ENCODE measurements around the gene SEC63.

The SEC63 gene

GRCh38 chr6:107853230-107853629 lies 104.8 kb downstream of the SEC63 start:
- no peak for DNase-seq

GRCh38 chr6:107849325-107849724 lies 108.7 kb downstream of the SEC63 start:
- DNase-seq: no peak

- DNase-seq: peak; percentile 71
Observed at GRCh38 chr6:107847844-107848802, 109.9 kb downstream of the SEC63 start.

- DNase-seq: no peak
Observed at GRCh38 chr6:107846262-107846795, 111.7 kb downstream of the SEC63 start.

GRCh38 chr6:107845777-107846176 lies 112.2 kb downstream of the SEC63 start:
- no peak for DNase-seq

GRCh38 chr6:107843400-107843799 lies 114.6 kb downstream of the SEC63 start:
- no peak for DNase-seq

GRCh38 chr6:107841275-107841670 lies 116.7 kb downstream of the SEC63 start:
- DNase-seq: no peak

GRCh38 chr6:107840636-107841274 lies 117.3 kb downstream of the SEC63 start:
- DNase-seq: no peak

- DNase-seq: no peak
Observed at GRCh38 chr6:107833136-107833535, 124.9 kb downstream of the SEC63 start.

- no peak for DNase-seq
Observed at GRCh38 chr6:107832151-107833056, 125.6 kb downstream of the SEC63 start.

GRCh38 chr6:107830060-107830459 lies 127.9 kb downstream of the SEC63 start:
- no peak for DNase-seq

- DNase-seq: no peak
Observed at GRCh38 chr6:107827541-107827940, 130.5 kb downstream of the SEC63 start.

GRCh38 chr6:107823047-107823557 lies 134.9 kb downstream of the SEC63 start:
- peak; percentile 88 for DNase-seq

GRCh38 chr6:107822176-107823046 lies 135.6 kb downstream of the SEC63 start:
- peak; percentile 90 for DNase-seq

- DNase-seq: no peak
Observed at GRCh38 chr6:107821591-107821990, 136.4 kb downstream of the SEC63 start.

GRCh38 chr6:107820338-107821261 lies 137.4 kb downstream of the SEC63 start:
- peak; percentile 83 for DNase-seq

GRCh38 chr6:107819964-107820337 lies 138.1 kb downstream of the SEC63 start:
- DNase-seq: peak; percentile 49

- DNase-seq: peak; percentile 78
Observed at GRCh38 chr6:107819217-107819616, 138.8 kb downstream of the SEC63 start.

- DNase-seq: no peak
Observed at GRCh38 chr6:107818272-107818671, 139.7 kb downstream of the SEC63 start.

GRCh38 chr6:107817784-107818183 lies 140.2 kb downstream of the SEC63 start:
- no peak for DNase-seq
